NCI-H2196 treated with DMSO at 0.1 percent for 48 hours (cell line): ENCODE measurements around the gene SPTBN5.

Experiments used
- DNase-seq: peaks from one replicate; lab custom pipeline; 2025; ENCODE audit not compliant: unreplicated experiment; lab: John Stamatoyannopoulos, UW

The SPTBN5 gene

DNA sequence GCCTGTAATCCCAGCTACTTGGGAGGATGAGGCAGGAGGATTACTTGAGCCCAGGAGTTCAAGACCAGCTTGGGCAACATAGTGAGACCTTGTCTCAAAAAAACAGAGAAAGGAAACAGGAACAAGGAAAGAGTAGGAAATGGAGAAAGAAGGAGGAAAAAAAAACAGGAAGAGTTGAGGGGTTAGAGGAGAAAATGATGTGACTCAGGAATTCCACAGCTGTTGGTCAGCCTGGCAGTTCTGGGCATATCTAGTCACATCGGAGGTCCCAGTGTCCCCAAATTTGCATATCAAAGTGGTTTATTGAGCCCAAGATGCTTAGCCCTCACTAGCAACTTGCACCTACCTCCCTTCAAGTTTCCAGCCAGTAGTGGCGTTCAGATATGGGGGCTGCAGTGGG, 84.7 kb downstream of the SPTBN5 start:
- DNase-seq: no peak

DNA sequence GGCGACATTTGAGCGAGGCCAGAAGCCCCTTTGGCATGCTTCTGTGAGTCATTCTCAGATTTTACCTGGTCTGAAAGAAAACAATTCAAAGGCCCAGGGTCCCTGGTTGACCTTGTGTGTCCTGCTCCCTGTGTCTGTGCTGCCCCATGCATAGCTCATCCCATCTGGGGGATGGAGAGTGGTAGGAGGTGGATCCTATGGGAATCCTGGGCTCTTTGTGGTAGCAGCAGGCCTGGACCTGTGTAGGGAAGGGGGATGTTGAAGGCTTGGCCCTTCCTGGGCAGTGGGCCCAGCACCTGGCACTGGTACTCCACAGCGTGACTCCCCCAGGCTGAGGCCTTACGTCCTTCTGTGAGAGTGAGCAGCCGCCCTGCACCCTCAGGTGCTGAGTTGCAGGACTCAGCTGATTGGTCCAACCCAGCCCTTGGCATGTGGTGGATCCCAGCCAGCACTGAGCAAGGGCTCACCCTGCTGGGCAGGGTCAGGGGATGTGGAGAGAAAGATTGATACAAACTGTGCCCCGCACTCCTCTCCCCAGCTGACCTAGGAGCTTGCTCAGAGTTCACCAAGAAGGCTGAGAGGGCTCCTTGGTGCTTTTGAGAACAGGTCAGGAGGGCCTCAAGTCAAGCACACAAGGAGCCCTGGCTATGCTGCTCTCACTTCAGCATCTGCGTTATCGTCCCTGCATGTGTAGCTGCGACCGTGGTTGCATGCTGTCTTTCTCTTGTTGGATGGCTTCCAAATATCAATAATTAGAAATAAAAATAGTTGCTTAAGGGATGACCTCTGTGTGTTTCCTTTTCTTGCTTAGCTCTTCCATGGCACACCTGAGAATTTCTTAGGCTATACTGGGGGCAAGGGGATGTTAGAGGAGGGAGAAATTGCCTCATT, 87.3 kb downstream of the SPTBN5 start:
- peak; percentile 20 for DNase-seq

DNA sequence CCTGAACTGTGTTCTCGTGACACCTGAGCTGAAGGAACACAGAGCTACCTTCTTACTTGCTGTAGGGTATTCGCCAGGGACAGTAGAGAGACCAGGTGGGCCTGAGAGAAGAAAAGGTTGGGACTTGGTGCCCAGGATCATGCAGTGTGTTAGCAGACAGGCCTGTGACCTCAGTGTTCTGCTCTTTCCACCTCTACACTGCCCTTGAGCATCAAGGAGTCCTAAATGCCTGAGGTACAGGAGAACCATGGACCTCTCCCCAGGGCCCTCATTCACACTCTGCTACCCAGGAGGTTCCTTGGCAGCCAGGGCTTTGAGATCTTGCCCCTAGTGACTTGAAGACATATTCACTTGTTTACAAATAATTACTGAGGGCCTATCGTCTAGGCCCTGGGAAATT, 88.1 kb downstream of the SPTBN5 start:
- DNase-seq: no peak

DNA sequence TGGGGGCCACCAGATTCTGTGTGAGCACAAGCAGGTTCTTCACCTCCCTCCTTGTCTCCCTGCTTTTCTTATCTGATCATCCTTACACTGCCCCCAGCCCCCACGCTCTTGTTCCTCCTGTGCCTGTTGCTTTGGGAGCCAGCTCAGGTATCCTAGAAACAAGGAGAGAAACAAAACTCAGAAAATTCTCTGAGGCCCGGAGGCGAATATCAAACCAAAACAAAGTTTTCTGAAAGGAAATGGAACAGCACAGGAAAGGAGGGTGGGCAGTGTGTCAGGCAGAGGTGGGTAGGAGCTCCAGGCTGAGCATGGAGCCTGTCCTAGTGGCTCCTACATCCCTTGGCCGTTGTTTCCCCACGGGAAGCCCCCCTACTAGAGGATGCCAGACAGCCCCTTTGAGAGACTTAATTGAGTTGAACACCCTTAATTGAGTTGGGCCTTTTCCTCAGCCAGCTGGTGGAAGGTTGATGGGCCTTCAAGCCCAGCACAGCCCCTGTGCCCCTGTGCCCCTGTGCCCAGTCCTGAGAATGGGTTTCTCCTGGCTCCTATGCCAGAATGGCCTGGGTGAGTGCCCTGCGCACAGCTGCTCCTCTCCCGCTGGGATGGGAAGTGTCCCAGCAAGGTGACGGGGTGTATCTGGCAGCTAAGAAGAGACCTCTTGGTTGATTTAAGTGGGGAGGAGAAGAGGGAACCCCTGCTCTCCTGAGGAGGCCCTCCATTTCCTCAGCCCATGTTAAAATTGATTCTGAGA, 88.8 kb downstream of the SPTBN5 start:
- DNase-seq: no peak

DNA sequence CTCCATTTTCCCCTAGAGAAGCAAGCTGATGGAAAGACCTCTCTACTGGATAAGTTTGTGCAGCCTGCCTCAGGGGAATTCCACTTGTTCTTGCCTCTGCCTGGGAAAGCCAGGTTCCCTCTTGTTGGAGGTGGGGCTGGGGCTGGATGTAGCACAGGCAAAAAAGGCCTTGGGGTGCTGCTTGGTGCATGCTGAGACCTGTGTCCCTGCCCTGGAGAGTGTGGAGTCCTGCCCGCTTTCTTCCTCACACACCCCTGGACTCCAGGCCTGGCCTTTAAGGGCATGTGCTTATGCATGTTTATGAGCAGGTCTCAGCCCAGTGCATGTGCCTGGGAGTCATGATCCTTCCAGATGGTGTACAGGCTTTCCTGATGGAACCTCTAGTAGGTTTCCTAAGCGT, 89.5 kb downstream of the SPTBN5 start:
- DNase-seq: no peak

DNA sequence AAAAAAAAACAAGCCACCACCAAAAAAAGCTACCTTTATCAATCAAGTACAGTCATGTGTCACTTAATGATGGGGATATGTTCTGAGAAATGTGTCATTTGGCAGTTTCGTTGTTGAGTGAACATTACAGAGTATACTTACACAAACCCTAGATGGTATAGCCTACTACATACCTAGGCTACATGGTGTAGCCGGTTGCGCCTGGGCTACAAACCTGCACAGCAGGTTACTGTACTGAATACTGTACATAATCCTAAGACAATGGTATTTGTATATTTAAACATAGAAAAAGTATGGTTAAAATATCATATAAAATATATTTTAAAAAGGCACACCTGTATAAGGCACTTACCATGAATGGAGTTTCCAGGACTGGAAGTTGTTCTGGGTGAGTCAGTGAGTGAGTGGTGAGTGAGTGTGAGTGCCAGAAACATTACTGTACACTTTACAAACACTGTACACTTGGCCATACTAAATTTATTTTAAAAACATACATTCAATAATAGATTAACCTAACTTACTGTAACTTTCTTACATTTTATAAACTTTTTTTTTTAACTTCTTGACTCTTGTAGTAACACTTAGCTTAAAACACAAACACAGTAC, 91.9 kb downstream of the SPTBN5 start:
- no peak for DNase-seq

DNA sequence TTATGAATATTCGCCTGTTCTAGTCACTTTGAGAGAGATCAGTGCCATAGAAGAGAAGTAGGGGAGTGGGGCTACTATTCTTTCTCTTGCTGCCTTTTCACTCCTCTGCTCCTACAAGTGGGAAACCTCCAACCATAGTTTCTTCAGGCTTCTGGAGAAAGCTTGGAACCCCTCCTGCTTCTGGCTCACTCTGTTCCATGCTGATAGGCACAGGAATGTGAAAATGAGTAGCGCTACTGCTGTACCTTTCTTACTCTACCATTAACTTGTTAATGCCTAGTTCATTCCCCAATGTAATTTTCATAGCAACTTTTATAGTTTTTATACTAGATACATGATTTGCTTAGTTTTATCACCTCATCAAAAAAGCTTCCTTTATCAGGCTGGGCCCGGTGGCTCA, 92.7 kb downstream of the SPTBN5 start:
- no peak for DNase-seq

DNA sequence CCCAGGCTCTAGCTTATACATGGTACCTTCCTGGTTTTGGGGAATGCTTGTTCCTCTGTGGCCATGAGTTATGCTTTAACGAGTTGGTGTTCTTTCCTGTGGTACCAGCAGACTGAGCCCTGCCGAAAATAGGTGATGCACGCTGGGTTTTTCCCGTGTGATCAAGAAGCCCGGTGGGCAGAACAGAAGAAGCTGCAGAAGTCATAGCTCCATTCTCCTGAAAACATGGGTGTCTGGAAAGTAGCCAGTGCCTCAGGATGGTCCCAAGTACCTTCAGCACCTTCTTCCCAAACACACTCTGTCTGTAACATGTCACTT, 94.4 kb downstream of the SPTBN5 start:
- no peak for DNase-seq

DNA sequence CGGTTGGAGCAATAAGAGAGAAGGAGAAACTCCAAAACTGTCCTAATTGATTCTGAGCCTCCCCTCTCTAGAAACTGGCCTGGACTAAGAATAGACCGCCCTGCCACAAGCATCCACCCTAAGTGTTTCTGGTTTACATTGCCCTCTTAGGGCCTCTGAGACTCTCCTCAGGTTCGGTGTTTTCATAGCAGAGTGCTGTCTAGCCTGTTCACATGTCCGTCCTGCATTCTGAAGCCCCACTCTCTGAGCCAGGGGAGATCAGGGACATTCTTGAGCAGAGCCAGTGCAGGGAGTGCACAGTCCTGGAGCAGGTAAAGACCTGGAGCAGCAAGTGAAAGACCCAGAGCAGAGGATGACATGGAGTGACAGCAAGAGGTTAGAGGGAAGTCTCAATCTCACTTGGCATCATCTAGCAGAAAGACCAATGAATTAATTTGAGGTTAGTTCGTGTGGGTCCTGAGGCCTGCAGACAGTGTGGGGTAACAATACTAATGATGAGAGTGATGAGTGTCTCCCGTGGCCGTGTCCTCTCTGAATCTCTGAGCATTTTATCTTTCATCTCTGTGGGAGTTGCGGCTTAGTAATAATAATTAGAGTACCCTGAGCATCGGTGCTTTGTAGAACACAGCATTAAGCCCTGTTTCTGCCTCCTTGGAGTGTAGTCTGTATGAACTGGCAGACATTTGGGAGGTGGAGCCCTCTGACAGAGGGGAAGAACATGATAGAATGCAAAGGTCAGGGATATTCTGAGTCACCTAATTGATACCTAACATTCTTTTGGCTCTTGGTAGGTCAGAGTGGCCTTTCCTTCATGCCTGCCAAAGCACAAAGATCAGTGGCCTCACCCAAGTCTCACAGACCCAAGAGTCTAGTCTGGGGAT, 95.0 kb downstream of the SPTBN5 start:
- no peak for DNase-seq
